NCI-H82 treated with DMSO at 0.1 percent for 48 hours (cell line): ENCODE results near the gene NIT2.

ENCODE experiments used
- DNase-seq: peaks from one replicate; lab custom pipeline; 2025; ENCODE audit not compliant: unreplicated experiment; lab: John Stamatoyannopoulos, UW

NIT2 gene

DNA sequence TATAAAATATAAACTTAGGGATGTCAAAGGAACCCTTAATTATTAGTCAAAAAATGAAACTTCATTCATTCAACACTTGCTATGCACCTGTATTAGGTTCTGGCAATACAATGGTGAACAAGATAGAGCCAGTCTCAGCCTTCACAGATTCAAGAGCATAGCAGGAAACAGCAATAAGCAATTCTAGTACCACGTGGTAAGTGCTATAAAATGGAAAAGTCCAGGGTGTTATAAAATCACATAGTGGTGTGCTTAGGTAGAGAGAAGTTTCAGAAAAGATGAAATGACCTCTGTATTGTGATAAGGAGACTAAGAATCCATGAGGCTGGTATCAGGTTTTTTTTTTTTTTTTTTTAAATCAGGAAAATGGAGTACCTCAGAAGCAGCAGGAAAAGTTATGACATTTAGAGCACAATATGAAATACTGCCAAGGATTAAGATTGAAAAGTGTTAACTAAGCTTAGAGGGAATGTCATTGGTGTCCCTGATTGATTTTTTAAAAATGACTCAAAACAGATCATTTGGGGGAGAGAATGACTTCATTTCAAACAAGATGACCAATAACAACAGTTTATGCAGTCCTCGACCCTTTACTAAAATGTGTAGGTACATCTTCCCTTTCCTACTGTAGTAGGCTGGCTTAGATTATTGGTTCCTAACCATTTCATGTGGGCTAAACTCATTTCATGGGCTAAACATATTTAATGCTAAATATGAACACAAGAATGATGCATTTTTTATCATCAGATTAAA is 61.3 kb downstream of the NIT2 start:
- DNase-seq, result no peak

DNA sequence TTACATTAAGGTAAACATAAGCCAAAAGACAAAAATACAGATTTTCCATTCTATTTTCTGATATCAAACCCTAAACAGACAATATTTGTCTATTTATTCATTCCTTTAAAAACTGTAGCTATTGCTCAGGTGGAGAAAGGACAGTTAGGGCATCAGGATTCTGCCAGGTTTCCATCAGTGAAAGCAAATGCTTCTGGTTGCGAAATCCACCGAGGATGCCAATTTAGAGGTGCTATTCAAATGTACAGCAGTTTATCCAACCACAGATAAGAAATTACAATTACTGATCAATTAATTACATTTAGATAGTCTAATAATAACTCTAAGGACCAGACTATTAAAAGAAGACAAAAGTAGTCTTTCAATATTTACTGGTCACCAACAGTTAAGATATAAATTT is 62.4 kb downstream of the NIT2 start:
- DNase-seq, result no peak

DNA sequence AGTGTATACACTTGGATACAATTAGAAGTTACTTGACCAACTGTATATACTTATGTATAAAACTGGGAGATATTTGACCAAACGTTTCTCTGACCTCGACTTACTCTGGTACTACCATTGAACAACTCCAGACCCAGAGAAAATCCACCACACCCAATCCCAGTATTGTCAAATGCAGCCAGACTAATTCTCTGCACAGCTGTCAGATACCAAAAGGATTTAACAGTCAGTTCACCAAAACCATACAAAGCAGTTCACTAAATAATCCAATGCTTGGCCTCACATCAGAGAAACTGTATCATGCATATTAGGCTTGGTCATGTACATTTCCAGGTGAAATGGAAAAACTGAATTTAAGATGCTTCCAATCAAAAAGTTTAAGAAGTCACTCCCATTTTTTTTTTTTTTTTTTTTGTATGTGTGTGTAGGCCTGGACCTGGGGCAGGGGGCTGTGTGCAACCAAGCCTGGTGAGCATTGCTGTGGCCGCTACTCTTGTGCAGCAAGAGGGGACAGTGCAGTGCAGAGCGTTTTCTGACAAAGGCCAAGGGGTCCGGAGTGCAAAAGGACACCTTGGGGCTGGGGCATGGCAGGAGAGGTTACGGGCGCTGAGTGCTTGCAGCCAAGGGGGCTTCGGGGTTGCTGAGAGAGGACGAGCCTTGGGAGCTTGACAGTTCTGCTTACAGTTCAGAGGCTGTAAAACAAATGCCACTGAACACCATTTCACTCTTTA is 64.9 kb downstream of the NIT2 start:
- DNase-seq, result peak; percentile 57

DNA sequence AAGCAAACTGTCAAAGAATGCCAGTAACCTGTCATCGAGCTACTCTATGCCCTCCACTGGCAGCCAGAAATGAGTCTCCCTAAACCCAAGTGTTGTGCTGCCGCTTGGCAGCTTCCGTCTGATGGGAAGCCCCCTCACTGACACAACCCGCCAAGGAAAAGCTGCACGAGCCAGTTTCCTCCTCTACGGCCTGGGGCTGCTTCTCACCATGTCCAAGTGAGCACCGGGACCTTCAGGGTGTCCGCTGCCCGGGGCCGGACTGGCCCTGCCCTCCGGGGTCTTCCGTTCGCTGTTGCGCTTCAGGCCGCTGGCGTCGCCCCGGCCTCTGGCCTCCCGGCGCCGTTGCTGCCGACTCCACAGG is 65.8 kb downstream of the NIT2 start:
- DNase-seq, result no peak

DNA sequence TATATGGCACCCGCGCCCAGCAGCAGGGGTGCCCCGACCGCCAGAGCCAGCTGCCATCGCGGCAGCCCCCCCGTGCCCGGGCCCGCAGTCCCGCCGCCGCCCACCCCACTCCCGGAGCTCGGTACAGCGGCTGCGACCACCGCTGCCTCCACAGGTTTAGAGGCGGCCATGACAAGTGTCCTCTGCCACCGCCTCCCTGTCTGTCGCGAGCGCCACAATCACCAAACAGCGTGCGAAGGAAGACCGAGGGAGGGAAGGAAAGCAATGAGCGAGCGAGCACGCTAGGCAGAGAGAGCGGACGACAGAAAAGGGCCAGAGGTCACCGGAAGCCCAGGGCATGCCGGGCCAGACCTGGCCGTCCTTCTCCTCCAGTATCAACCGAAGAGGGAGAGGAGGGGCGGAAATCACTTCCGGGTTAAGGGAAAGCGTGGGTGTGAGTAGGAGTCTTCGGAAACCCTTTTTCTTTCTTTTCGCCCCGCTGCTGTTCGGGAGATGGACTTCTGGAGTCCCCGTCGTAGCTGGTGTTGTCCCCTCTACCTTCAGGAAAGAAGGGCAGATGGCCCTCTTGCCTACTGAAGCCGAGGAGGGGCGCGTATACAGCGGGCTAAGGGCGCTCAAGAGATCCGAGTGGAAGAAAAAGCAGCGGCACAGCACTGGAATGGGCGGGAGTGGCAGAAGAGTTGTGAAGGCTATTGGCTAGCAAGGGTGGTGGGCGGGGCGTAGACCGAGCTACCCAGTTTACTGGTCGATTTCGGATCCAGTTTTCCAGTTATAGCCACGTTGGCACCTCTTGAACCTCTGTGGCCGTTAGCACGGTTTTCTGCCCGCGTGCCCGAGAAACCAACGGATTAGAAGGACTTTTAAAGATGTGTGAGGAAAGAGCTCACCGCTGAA is 66.5 kb downstream of the NIT2 start, which contains the start of the genes LNP1 and TOMM70:
Gene LNP1, plus strand, starts transcription at position 760 of the 894 bp plus-strand sequence. CDS start 28,191 bp downstream, outside the sequence.
Gene TOMM70, minus strand, starts transcription at position 310 of the 894 bp plus-strand sequence. Its CDS starts 140 bp downstream, at position 170.
- DNase-seq, result peak; percentile 99

DNA sequence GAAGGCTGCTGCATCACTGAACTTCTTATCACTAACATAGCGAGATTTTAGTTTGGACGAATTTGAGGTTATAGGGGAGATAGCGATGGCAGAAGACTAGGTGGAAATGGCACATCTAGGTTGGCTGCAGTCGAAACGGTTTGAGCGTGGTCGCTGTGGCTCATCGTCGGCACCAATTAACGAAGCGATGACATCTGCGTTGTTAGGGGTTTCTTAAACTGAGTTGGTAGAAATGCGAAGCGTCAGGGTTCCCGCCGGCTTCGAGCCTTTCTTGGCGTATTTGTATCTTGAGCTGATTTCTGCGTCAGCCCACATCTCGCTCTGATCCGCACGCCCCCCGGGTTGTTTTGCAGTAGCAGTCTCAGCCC is 67.1 kb downstream of the NIT2 start:
- DNase-seq, result peak; percentile 78

DNA sequence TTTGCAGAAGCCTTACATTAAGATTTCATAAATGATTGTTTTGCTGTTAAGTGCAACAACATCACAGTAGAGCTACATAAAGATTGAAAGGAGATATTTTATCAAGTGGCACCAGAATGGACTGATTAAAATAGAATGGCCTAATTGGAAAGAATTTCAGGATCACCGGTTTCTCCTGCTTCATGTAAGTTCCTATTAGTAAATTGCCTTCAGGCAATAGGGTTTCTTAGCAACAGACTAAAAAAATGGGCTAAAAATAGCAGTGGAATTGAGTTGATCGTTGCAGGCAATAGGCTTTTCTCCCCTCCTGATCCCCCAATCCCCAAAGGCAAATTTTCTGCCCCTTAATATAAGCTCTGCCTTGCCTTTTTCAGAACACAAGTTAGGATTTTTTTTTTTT is 67.7 kb downstream of the NIT2 start:
- DNase-seq, result peak; percentile 73

DNA sequence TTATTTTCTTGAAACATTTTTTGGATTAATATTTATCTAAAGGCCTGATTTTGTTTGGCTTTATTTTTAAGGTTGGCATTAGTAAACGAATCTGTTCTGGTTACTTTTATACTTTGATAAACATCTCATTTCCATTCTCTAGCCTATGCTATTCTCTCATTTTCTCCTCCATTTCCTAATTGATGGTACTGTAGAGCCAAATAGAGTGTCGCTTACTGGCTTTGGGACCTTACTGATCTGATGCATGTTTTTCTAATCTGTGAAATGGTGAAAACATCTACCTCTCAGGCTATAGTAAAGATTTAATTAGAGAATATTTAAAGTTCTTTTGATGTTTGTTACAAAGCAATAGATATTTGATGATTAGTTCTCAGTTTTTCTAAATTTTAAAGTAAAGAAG is 68.3 kb downstream of the NIT2 start:
- no peak for DNase-seq

DNA sequence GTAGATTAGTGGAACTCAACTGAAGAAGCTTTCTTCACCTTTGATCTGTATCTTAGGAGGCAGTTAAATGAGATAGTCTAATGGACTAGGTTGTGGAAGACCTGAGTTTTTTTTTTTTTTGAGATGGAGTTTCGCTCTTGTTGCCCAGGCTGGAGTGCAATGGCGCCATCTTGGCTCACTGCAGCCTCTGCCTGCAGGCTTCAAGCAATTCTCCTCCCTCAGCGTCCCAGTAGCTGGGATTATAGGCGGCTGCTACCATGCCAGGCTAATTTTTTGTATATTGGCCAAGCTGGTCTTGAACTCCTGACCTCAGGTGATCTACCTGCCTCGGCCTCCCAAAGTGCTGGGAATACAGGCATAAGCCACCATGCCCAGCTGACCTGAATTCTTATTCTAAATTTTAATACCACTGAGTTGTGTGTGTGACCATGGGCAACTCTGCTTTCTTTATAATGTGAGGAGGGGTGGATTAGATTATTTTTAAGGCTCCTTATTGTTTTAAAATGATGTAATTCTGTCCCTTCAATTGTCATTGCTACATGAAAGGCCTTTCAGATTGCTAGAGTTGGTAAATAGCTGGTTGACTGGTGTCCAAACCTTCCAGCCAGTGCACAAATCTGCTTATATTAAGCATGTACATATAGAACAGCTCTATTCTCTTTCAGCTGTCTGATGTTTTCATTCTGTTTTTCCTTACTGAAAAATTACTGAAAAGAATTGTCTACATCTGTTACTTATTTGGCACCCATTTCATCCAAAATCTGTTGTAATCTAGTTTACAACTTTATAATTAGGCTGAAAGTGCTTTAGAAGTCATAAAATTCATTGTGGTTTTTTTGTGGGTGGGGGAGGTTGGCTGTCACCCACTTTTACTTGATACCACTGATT is 69.0 kb downstream of the NIT2 start:
- peak; percentile 29 for DNase-seq

DNA sequence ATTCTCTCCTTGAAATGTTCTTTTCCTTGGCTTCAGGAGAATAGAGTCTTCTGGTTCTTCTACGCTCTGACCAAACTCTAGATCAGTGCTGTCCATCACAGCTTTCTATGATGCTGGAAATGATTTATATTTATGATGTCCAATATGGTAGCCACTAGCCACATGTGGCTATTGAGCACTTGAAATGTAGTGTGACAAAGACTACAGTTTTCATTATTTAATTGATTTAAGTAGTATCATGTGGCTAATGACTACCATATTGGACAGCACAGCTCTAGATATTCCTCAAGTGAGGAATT is 69.6 kb downstream of the NIT2 start:
- no peak for DNase-seq

DNA sequence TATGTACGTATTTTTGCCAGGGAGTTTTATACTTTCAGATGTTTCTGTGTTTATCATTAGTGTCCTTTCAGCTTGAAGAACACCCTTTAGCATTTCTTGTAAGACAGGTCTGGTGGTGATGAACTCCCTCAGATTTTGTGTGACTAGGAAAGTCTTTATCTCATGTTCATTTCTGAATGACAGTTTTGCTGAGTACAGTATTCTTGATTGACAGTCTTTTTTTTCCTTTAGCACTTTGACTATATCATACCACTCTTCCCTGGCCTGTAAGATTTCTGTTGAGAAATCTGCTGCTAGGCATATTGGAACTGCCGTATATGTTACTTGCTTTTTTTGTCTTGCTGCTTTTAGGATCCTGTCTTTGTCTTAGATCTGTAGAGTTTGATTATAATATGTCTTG is 72.6 kb downstream of the NIT2 start:
- DNase-seq, result no peak

DNA sequence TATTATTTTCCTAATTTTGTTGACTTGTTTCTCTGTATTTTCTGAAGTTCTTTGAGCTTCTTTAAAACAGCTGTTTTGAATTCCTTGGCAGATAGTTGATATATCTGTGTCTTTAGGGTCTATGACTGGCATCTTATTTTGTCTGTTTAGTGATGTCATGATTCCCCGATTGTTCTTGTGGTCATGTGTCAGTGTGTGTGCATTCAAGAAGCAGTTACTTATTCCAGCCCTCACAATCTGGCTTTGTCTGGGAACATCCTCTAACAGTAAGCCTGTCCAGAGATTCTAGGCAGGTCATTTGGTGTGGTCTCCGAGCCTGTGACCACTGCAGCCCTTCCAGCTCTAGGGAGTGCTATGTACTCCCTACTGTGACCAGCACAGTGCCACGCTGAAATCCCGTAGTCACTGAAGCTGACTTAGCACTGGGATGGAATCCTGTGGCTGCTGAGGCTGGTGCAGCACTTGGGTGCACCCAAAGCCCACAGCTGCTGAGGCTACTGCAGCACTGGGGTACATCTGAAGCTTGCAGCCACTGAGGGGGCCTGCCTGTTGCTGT is 73.5 kb downstream of the NIT2 start:
- DNase-seq, result no peak
